Measurements from ENCODE around the gene PRKCH.
"Not testable (repeated sequence)": the region's sequence is repeated elsewhere in the genome, so short reads cannot be mapped to it uniquely, and the experiment has no call there.

The PRKCH gene

DNA sequence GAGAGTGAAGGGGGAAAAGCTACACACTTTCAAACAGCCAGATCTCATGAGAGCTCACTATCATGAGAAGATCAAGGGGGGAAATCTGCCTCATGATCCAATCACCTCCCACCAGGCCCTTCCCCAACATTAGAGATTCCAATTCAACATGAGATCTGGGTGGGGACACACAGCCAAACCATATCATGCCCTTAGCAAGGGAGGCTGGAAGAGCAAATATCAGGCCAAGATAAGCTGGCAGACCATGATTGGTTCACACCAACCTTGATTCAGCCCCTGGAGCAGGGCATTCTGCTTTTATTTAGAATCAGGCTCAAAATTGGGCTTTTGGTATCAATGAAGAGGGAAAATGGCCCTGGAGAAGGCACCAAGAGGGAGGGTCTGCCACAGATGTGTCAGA, 137.4 kb downstream of the PRKCH start:
- Mint-ChIP-seq H3K36me3 (ENCODE audit: low read depth) (peaks cover 88% of the 10 kb centered on the region), H3K4me1 (peaks cover 92% of the 10 kb centered on the region), H3K9me3 (no peaks in the 10 kb centered on the region), H3K27ac (peak overlapping the region; percentile 71), H3K4me3 (no peak overlapping the region), H3K27me3 (no peaks in the 10 kb centered on the region)
- ATAC-seq (no peak), DNase-seq (no peak)

GRCh38 chr14:61459229-61459628, 137.8 kb downstream of the PRKCH start:
- Mint-ChIP-seq H3K36me3 (ENCODE audit: low read depth) (peaks cover 89% of the 10 kb centered on the region), H3K4me1 (peaks cover 89% of the 10 kb centered on the region), H3K4me3 (no peak overlapping the region), H3K9me3 (no peaks in the 10 kb centered on the region), H3K27ac (peak overlapping the region; percentile 71), H3K27me3 (no peaks in the 10 kb centered on the region)
- ATAC-seq, result no peak
- no peak for DNase-seq

GRCh38 chr14:61460063-61460462, 138.7 kb downstream of the PRKCH start:
- peaks cover 90% of the 10 kb centered on the region for H3K36me3 Mint-ChIP-seq (ENCODE audit: low read depth)
- no peak for DNase-seq
- H3K27ac Mint-ChIP-seq, result peak overlapping the region; percentile 97
- peaks cover 86% of the 10 kb centered on the region for H3K4me1 Mint-ChIP-seq
- ATAC-seq, result no peak
- H3K27me3 Mint-ChIP-seq, result no peaks in the 10 kb centered on the region
- no peak overlapping the region for H3K4me3 Mint-ChIP-seq
- no peaks in the 10 kb centered on the region for H3K9me3 Mint-ChIP-seq

- ATAC-seq (peak; percentile 88), DNase-seq (peak; percentile 56)
- Mint-ChIP-seq H3K27ac (peak overlapping the region; percentile 97), H3K4me1 (peaks cover 86% of the 10 kb centered on the region), H3K36me3 (ENCODE audit: low read depth) (peaks cover 88% of the 10 kb centered on the region), H3K4me3 (peak overlapping the region; percentile 46), H3K27me3 (no peaks in the 10 kb centered on the region), H3K9me3 (no peaks in the 10 kb centered on the region)
Observed at GRCh38 chr14:61460718-61461611, 139.6 kb downstream of the PRKCH start.

DNA sequence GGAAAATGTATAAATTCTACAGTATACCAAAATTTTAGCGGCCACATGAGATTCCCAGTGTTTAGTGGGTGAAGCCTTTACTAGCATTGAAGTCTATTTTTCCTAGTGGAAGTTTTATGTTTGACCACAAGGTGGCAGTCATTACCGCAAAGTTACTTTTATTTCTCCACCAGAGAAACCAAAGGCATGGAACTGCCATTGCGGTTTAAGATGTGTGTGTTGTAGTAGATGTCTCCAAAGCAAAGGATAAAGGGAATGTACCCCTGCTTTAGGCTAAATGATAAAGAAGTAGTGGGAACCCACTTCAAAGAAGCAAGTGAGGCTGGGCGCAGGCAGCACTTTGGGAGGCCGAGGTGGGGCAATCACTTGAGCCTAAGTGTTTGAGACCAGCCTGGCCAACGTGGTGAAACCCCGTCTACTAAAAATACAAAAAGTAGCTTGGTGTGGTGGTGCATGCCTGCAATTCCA, 140.5 kb downstream of the PRKCH start:
- Mint-ChIP-seq H3K36me3 (ENCODE audit: low read depth) (peaks cover 87% of the 10 kb centered on the region), H3K27me3 (no peaks in the 10 kb centered on the region), H3K4me1 (peaks cover 83% of the 10 kb centered on the region)

GRCh38 chr14:61462566-61463193, 141.3 kb downstream of the PRKCH start:
- ATAC-seq (no peak), DNase-seq (no peak)
- no peaks in the 10 kb centered on the region for H3K9me3 Mint-ChIP-seq
- H3K27ac Mint-ChIP-seq, result peak overlapping the region; percentile 97
- peaks cover 80% of the 10 kb centered on the region for H3K36me3 Mint-ChIP-seq (ENCODE audit: low read depth)
- H3K4me1 Mint-ChIP-seq, result peaks cover 80% of the 10 kb centered on the region
- H3K4me3 Mint-ChIP-seq, result no peak overlapping the region
- H3K27me3 Mint-ChIP-seq, result no peaks in the 10 kb centered on the region

More for the DNA sequence above, 140.5 kb downstream of the PRKCH start:
- Mint-ChIP-seq H3K27ac (peak overlapping the region; percentile 97), H3K9me3 (no peaks in the 10 kb centered on the region), H3K4me3 (peak overlapping the region; percentile 46)
- ATAC-seq, result peak; percentile 49
- DNase-seq, result no peak

DNA sequence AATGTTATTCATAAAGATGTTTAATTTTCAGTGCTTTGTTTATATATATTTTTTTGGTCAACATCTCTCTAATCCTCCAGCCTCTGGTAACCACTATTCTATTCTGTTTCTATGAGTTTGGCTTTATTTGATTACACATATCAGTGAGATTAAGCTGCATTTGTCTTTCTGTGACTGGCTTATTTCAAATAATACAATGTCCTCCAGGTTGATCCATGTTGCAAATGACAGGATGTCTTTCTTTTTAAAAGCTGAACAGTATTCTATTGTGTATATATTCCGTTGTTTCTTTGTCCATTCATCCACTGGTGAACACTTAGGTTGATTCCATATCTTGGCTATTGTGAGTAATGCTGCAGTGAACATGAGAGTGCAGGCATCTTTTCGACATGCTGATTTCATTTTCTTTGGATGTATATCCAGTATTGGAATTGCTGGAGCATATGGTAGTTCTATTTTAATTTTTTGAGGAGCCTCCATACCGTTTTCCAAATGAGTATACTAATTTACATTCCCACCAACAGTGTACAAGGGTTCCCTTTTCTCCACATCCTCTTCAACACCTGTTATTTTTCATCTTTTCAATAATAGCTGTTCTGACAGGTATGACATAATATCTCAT, 142.4 kb downstream of the PRKCH start:
- H3K4me3 Mint-ChIP-seq, result no peak overlapping the region
- peaks cover 73% of the 10 kb centered on the region for H3K36me3 Mint-ChIP-seq (ENCODE audit: low read depth)
- H3K9me3 Mint-ChIP-seq, result no peaks in the 10 kb centered on the region
- no peak for DNase-seq
- no peaks in the 10 kb centered on the region for H3K27me3 Mint-ChIP-seq
- H3K27ac Mint-ChIP-seq, result peak overlapping the region; percentile 78
- no peak for ATAC-seq
- peaks cover 79% of the 10 kb centered on the region for H3K4me1 Mint-ChIP-seq

DNA sequence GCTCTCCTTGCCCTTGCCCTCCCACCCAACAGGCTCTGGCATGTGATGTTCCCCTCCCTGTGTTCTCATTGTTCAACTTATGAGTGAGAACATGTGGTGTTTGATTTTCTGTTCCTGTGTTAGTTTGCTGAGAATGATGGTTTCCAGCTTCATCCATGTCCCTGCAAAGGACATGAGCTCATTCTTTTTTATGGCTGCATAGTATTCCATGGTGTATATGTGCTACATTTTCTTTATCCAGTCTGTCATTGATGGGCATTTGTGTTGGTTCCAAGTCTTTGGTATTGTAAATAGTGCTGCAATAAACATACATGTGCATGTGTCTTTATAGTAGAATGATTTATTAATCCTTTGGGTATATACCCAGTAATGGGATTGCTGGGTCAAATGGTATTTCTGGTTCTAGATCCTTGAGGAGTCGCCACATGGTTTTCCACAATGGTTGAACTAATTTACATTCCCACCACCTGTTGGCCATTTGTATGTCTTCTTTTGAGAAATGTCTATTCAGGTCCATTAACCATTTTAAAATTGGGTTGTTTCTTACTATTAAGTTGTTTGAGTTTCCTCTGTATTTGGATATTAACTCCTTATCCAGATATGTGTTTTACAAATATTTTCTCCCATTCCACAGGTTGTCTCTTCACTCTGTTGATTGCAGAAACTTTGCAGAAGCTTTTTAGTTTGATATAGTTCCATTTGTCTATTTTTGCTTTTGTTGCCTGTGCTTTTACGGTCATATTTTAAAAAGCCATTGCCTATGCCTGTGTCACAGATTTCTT, 143.4 kb downstream of the PRKCH start:
- ATAC-seq, H3K4me3 Mint-ChIP-seq: not testable (repeated sequence)
- peaks cover 74% of the 10 kb centered on the region for H3K36me3 Mint-ChIP-seq (ENCODE audit: low read depth)

DNA sequence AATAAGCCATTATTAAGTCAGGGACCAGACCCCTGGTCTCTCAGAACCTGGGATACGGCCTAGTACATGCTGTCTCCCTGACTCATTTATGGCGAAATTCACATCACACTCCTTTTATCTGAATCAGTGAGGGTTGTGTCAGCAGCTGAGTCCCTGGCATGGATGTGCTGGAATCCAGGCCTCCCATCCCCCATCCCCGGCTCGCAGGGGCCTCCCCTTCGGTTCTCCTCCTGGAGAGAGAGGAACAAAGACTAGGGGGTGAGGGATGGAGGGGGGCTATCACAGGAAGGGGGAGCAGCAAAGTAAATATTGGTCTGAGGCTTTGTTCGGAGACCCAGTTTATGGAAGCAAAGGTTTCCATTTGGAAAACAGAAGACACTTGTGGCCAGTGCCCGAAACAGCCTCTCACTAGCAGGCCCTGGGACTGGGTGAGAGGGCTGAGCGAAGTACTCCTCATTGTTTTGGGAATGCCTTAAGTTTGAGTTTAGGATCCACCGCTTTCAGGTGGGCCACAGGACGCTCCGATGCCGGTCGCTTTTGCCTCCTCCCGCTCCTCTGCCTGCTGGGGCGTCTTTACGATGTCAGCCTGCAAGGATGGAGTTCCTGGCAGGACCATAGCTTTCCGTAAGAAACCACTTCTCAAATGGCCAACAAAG, 145.0 kb downstream of the PRKCH start:
- no peak for DNase-seq
- H3K4me1 Mint-ChIP-seq, result peaks cover 86% of the 10 kb centered on the region

More for the DNA sequence above, 143.4 kb downstream of the PRKCH start:
- Mint-ChIP-seq H3K4me1 (peaks cover 82% of the 10 kb centered on the region), H3K27ac (peak overlapping the region; percentile 78)
- H3K9me3 Mint-ChIP-seq, H3K27me3 Mint-ChIP-seq, DNase-seq: not testable (repeated sequence)

DNA sequence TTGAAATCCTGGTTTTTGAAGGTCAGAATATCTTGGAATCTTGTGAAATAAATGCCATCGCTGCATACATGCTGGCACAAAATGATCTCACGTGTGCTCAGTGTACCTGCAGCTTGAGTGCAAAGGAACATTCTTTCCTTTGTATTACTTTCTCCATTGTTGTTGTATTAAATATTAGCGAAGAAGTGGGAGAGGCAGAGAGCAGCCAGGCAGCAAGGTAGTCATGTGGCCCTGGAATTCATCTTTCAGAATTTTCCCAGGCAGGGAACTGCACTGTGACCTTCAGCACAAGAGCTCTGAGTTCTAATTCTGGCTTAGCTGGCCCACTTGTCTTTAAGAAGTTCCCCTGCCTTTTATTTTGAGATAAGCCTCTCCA, 145.5 kb downstream of the PRKCH start:
- ATAC-seq, result no peak
- no peak for DNase-seq
- peak overlapping the region; percentile 25 for H3K27ac Mint-ChIP-seq
- H3K9me3 Mint-ChIP-seq, result no peaks in the 10 kb centered on the region
- no peak overlapping the region for H3K4me3 Mint-ChIP-seq
- H3K36me3 Mint-ChIP-seq (ENCODE audit: low read depth), result peaks cover 64% of the 10 kb centered on the region
- no peaks in the 10 kb centered on the region for H3K27me3 Mint-ChIP-seq
- H3K4me1 Mint-ChIP-seq, result peaks cover 86% of the 10 kb centered on the region

More for the DNA sequence above, 145.0 kb downstream of the PRKCH start:
- peak overlapping the region; percentile 25 for H3K27ac Mint-ChIP-seq
- no peaks in the 10 kb centered on the region for H3K9me3 Mint-ChIP-seq
- ATAC-seq, result no peak
- H3K27me3 Mint-ChIP-seq, result no peaks in the 10 kb centered on the region
- peaks cover 66% of the 10 kb centered on the region for H3K36me3 Mint-ChIP-seq (ENCODE audit: low read depth)
- no peak overlapping the region for H3K4me3 Mint-ChIP-seq

- H3K4me1 Mint-ChIP-seq, result peaks cover 84% of the 10 kb centered on the region
- no peak overlapping the region for H3K27ac Mint-ChIP-seq
- H3K36me3 Mint-ChIP-seq (ENCODE audit: low read depth), result peaks cover 60% of the 10 kb centered on the region
Observed at GRCh38 chr14:61467296-61467695, 145.9 kb downstream of the PRKCH start.

DNA sequence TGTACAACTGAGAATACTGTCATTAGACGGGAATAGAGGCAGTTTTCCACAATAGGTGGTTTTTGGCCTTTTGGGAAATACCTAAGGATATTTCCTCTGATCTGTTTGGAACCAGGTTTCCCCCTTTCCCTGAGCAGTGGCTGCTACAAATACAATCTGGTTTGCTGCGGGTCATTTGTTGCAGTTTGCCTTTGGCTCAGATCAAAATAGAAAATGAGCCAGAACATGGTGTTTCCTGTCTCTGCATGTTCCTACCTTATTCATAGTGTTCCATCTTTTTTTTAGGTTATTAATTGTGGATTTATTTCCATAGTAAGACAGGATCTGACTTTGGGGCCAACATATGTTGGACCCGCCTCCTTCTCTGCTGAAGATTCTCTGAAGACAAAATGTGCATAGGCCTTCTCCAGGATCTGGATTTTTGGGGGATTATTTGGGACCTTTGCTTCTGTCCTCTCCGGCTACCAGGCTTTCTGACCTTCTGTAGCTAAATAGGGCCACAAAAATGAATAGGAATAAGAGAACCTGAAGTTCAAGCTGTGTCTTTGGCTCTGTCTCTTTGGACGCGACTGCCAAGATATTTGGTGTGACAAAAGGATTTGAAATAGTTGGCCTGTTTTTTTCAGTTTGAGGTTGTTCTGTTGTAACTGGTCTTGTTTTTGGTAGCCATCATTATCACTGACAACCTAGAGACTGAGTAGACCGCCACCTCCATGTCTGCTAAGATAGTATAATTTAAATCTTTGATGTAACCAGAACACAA, 146.9 kb downstream of the PRKCH start:
- Mint-ChIP-seq H3K27me3 (no peaks in the 10 kb centered on the region), H3K36me3 (ENCODE audit: low read depth) (peaks cover 55% of the 10 kb centered on the region), H3K27ac (peak overlapping the region; percentile 6), H3K4me3 (no peak overlapping the region), H3K9me3 (no peaks in the 10 kb centered on the region), H3K4me1 (peaks cover 84% of the 10 kb centered on the region)
- DNase-seq (no peak), ATAC-seq (no peak)

More at GRCh38 chr14:61467296-61467695, 145.9 kb downstream of the PRKCH start:
- Mint-ChIP-seq H3K4me3 (no peak overlapping the region), H3K9me3 (no peaks in the 10 kb centered on the region), H3K27me3 (no peaks in the 10 kb centered on the region)
- no peak for ATAC-seq
- DNase-seq, result no peak

DNA sequence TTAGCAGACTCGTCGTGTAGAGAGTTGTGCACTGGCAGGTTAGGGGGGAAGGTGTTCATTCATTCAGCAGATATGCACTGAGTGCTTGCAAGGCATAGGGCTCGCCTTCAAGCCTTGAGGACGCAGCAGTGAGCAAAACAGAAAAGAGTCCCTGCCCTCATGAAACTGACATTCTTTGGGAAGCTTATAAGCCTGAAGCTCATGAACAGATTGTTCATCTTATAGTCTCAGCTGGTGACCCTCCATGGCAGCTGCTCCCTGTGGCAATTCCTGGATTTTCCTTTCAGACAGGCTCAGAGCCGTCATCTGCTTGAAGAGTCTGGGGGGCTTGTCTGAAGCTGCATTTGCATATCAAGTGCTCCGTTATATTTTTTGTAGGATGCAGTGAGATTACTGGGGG, 148.4 kb downstream of the PRKCH start:
- Mint-ChIP-seq H3K9me3 (no peaks in the 10 kb centered on the region), H3K4me3 (no peak overlapping the region), H3K36me3 (ENCODE audit: low read depth) (peaks cover 49% of the 10 kb centered on the region), H3K27ac (peak overlapping the region; percentile 95), H3K27me3 (no peaks in the 10 kb centered on the region), H3K4me1 (peaks cover 88% of the 10 kb centered on the region)
- no peak for DNase-seq
- no peak for ATAC-seq

Measured in activated naive CD8-positive, alpha-beta T cell treated with anti-CD3 and anti-CD28 coated beads, Interleukin-2, amount 50 U/mL, for 24 hours (primary cell).